Cardiac fibroblast (primary cell): ENCODE results near the gene NCOA7.
"Not testable (repeated sequence)": the region's sequence is repeated elsewhere in the genome, so short reads cannot be mapped to it uniquely, and the experiment has no call there.

Experiments
- DNase-seq, 2 donors: peaks; one replicate each; pipeline versions ENCODE4 v3.0.0 to v3.0.0-alpha.2; 2010; ENCODE audit warnings: low read depth in 2 of 2
- H3K4me3 ChIP-seq, 2 donors: replicated peaks in 1 of 2; 1 replicate in 1 of 2; 2 replicates in 1 of 2; pipeline ENCODE4 v1.5.1; 2011; ENCODE audit warnings: low read depth in 2 of 2, low read length in 2 of 2, mild to moderate bottlenecking in 2 of 2, moderate library complexity in 1 of 2
- TF ChIP-seq, protein P1 (sequence below): IDR thresholded peaks from one replicate; pipeline ENCODE4 v1.5.1; 2011; ENCODE audit warnings: low read depth, mild to moderate bottlenecking, low read length, inconsistent platforms

The NCOA7 gene

DNA sequence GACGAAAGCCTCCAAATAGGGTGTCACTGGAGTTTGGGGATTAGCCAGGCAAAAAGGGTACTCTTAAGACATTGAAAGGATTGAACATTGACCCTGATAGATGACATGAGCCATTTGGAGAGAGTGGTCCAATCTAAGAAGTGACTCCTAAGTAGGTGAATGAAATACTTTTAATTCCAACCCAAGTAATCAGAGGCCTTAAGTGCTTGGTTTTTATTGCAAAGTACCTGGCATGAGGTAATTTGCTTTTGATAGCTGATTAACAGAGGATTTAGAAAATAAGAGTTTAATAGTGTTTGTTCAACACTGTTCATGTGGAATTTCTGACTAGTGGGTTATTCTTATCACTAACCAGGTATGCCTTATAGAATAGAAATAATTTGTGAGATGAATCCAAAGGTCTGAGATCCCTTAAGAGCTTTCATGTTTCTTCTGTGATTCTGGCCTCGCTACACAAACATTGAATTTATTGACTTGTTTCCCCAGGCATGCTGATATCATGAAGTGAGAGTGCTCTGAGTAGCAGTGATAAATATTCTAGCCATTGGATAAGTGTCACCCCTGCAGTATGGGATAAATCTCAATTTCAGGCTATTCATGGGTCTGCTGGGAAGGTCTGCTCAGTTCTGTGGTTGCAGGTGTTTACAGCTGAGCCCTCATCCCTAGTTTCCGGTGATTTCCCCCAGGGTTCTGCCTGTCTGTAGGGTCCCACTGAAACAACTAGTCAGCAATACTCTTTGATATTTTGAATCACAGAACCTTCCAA lies 6.5 kb downstream of the NCOA7 start:
- no peak overlapping the region for H3K4me3 ChIP-seq
- TF ChIP-seq, protein P1, sequence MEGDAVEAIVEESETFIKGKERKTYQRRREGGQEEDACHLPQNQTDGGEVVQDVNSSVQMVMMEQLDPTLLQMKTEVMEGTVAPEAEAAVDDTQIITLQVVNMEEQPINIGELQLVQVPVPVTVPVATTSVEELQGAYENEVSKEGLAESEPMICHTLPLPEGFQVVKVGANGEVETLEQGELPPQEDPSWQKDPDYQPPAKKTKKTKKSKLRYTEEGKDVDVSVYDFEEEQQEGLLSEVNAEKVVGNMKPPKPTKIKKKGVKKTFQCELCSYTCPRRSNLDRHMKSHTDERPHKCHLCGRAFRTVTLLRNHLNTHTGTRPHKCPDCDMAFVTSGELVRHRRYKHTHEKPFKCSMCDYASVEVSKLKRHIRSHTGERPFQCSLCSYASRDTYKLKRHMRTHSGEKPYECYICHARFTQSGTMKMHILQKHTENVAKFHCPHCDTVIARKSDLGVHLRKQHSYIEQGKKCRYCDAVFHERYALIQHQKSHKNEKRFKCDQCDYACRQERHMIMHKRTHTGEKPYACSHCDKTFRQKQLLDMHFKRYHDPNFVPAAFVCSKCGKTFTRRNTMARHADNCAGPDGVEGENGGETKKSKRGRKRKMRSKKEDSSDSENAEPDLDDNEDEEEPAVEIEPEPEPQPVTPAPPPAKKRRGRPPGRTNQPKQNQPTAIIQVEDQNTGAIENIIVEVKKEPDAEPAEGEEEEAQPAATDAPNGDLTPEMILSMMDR, result no peak
- no peak for DNase-seq

DNA sequence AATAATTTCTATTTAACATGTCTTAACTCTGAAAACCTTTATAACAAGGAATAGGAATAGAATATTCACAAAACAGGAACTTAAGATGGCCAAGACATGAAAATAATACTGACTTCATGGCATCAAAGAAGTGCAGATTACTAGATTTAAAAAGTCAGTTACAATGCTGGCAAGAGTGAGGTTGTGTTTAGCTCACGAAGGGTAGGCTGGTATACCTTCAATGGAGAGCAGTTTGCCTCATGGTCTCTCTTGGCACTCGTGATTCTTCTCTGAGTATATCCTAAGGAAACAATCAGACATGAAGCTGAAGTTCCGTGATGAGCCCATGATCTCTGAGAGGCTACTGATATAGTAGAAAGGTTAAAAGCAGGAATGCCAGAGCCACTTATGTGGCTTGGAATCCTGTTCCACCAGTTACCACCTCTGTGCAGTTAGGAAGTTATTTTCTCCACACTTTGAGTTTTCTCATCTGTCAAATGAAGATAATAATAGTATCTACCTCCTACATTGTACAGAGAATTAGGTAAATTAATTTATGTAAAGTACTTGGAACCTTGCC lies 7.2 kb downstream of the NCOA7 start:
- TF ChIP-seq, protein P1, result no peak
- no peak overlapping the region for H3K4me3 ChIP-seq
- DNase-seq, result no peak

DNA sequence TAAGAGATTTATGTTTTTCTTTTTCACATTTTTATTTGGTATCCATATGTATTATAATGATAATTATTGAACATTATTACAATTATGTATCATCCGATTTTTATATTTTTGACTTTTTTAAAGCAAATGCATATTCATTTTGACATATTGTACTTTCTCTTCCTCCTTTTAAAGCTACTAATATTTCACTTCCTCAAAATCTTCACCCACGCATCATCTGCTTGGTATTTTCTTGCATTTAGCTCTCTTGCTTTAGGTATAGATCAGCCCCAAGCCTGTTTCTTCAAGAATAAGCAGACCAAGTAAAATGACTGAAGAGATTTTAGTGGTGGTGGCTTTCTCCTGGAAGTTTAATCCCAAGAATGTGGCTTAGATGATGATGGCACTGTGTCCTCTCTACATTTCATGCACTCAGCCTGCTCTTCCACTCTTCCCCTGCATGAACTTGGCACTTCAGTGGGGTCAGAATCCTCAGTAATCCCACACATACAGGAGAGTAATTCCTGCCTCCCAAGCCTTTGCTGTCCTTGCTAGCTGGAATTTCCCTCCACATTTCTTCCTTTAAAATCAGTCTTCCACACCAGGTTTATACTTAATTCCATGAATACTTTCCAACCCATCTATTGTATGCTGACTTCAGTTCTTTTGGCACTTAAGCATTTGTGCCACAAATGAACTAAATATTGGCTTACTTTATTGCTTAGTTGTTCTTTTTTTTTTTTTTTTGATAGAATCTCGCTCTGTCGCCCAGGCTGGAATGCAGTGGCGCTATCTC lies 8.2 kb downstream of the NCOA7 start:
- H3K4me3 ChIP-seq, result no peak overlapping the region
- DNase-seq, result no peak
- TF ChIP-seq, protein P1, result no peak

DNA sequence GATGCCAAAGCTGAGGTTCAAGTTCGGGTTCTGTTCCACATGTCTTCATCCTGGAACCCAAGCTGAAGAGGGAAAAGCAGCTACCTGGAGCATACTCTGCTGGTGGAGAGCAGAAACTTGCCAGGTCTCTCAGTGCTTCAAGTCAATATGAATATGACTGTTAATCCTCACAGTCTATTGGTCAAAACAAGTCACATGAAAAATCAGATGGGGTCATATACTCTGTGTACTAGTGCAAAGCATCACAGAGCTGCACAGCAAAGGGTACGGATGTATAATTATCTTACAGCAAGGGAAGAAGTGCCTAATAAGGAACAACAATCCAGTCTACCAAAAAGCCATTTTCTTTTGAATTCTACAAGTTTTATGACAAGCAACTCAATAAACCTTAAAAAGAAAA lies 11.6 kb downstream of the NCOA7 start:
- H3K4me3 ChIP-seq, result no peak overlapping the region
- TF ChIP-seq, protein P1, result no peak
- no peak for DNase-seq

DNA sequence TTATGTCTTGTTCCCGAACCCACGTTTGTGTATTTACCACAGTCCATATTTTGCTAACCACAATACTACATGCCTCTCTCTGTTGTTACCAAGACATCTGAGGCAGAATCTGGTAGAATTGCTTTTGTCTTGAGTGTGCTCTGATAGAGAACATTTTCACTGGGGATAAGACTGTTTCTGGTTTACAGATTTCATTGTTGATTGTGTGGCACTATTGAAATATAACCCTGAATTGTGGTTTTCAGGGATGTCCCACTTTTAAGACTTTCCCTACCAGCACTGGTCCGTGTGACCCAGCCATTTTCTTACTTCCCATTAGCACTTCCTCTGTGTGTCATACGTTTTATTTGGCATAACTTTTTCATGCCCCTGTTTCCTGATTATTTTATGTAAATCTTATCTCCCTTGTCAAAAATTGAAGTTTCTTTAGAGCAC lies 12.2 kb downstream of the NCOA7 start:
- H3K4me3 ChIP-seq, result no peak overlapping the region
- TF ChIP-seq, protein P1, result no peak
- peak in 1 of 2 donors; percentile 47 for DNase-seq

DNA sequence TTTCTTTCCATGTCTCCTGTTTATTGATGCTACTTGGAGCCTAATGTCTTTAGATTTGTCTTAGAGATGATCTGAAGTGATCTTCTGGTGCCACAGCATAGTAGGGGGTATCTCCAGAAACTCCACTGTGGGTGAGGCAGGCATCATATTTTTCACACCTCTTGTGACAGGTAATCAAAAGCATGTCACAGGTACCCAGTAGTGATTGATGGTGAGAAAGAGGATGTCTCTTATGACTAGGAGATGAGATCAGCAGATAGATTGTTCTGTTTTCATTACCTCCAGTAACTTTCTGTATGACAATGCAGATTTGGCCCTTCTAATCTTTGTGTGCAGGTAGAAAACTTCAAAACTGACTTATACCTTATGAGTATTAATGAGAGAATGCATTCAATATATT lies 13.5 kb downstream of the NCOA7 start:
- H3K4me3 ChIP-seq, result no peak overlapping the region
- TF ChIP-seq, protein P1, result no peak
- DNase-seq, result no peak

DNA sequence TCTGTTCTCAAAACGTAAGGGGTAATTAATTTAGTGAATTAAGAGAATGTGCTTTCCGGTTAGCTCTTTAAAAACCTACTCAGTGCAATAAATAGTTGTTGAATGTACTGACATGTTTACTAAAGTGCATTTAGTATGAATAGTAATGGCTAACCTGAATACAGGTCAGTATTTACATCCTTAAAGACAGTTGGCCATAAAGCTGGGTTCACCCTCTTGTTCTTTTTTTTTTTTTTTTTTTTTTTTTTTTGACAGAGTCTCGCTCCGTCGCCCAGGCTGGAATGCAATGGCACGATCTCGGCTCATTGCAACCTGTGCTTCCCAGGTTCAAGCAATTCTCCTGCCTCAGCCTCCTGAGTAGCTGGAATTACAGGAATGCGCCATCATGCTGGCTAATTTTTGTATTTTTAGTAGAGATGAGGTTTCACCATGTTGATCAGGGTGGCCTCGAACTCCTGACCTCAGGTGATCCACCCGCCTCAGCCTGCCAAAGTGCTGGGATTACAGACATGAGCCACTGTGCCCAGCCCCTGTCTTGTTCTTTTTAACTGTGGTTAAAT lies 14.2 kb downstream of the NCOA7 start:
- not testable (repeated sequence) for H3K4me3 ChIP-seq

More for the DNA sequence above, 14.2 kb downstream of the NCOA7 start:
- not testable (repeated sequence) for DNase-seq
